IMR-90 (cell line): ENCODE measurements around the gene C1QTNF12.

Experiments
- CEBPB ChIP-seq: IDR thresholded peaks from 2 replicates; pipeline ENCODE4 v1.6.1; 2012; ENCODE audit warnings: low read depth, low read length, improper control_type of control experiment
- RFX5 ChIP-seq: IDR thresholded peaks from 2 replicates; pipeline ENCODE4 v1.8.0; 2012; ENCODE audit warnings: low read depth, mild to moderate bottlenecking, low read length, moderate library complexity
- TF ChIP-seq, protein P1 (sequence below): conservative IDR thresholded peaks from 2 replicates; pipeline ENCODE4 v1.5.1; 2012; ENCODE audit warnings: mild to moderate bottlenecking, low read depth, low read length, improper control_type of control experiment
- TF ChIP-seq, protein P2 (sequence below): fragments of 150-350 bp; IDR thresholded peaks from 2 replicates; pipeline ENCODE4 v1.6.1; 2017; ENCODE audit warnings: mild to moderate bottlenecking, antibody characterized with exemption, low read length, low read depth

DNA sequence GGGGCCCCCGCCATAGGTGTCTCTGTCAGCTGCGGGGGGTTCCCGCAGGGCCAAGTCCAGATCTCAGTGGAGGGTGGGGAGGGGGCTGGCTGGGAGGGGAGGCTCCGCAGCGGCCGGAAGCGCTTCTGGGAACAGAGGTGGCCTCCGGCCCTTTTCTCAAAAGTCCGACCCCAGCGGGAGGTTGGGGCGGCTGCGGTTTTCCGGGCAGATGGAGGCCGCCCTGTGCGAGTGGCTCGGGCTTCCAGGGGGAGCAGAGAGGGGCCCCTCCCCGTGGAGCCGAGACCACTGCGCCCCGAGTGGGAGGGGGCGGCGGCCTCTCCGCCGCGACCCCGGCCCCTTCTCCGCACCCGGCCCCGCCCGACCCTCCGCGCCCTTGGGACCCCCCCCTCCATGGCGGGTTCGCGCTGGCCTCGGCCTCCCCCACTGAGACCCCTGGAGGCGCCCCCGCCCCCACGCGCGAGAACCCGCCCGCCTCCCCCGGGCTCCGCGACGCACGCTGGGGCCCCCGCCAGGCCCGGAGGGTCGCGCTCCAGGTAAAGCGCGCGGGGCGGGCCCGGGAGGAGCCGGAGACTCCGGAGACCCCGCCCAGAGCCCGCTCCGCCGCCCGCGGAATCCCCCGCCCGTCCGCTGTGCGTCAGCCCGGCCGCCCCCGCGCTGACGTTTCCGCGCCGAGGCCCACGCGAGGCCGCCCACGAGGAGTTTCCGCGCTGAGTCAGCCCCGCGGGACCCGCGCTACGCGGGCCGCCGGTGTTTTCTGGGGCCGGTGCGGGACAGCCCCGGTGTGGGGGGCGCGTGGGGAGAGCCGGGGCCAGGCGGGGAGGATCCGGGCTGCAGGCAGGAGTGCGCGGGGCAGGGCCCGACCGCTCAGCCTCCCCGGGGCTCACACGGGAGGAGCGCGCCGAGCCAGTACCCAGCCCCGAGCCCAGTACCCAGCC is 45.4 kb downstream of the C1QTNF12 start:
- TF ChIP-seq, protein P1, sequence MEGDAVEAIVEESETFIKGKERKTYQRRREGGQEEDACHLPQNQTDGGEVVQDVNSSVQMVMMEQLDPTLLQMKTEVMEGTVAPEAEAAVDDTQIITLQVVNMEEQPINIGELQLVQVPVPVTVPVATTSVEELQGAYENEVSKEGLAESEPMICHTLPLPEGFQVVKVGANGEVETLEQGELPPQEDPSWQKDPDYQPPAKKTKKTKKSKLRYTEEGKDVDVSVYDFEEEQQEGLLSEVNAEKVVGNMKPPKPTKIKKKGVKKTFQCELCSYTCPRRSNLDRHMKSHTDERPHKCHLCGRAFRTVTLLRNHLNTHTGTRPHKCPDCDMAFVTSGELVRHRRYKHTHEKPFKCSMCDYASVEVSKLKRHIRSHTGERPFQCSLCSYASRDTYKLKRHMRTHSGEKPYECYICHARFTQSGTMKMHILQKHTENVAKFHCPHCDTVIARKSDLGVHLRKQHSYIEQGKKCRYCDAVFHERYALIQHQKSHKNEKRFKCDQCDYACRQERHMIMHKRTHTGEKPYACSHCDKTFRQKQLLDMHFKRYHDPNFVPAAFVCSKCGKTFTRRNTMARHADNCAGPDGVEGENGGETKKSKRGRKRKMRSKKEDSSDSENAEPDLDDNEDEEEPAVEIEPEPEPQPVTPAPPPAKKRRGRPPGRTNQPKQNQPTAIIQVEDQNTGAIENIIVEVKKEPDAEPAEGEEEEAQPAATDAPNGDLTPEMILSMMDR: no peak
- TF ChIP-seq, protein P2, sequence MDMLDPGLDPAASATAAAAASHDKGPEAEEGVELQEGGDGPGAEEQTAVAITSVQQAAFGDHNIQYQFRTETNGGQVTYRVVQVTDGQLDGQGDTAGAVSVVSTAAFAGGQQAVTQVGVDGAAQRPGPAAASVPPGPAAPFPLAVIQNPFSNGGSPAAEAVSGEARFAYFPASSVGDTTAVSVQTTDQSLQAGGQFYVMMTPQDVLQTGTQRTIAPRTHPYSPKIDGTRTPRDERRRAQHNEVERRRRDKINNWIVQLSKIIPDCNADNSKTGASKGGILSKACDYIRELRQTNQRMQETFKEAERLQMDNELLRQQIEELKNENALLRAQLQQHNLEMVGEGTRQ: no peak
- TF ChIP-seq RFX5: no peak
- TF ChIP-seq CEBPB: no peak
